Endothelial cell of umbilical vein (primary cell): ENCODE measurements around the gene MAGIX. TPM values are rescaled to one million over a fixed set of nuclear protein-coding genes. Genes with fewer than 3 reads are reported as not detected.

Source experiments
- BruUV-seq: library from RNA; stranded (reverse); fragments of 400-500 nt; replicated peaks from 2 replicates; lab custom pipeline; 2021; lab: Mats Ljungman, UMichigan
- CTCF ChIA-PET: fragments of 300-600, 350-600 bp; sonication (Branson Sonifier 250); formaldehyde crosslinking; loops from one replicate; lab custom pipeline; 2021; ENCODE audit warnings: antibody characterized with exemption, inconsistent platforms; lab: Charles Lee
- POLR2A ChIA-PET: fragments of 300-600, 350-600 bp; sonication (Branson Sonifier 250); formaldehyde crosslinking; loops from one replicate; lab custom pipeline; 2021; ENCODE audit warnings: antibody characterized with exemption, inconsistent platforms; lab: Charles Lee
- DNase-seq: peaks from one replicate; pipeline ENCODE4 v3.0.0-alpha.2; 2011; ENCODE audit warnings: low read depth, low spot score
- FAIRE-seq: peaks from 2 replicates; lab custom pipeline; 2011; peaks lifted over from hg19 to GRCh38; lab: Jason Lieb, UNC
- H2AFZ ChIP-seq: 2 replicates; pipeline ENCODE4 v1.6.0; 2012; ENCODE audit warnings: low read depth, low read length, control low read depth, inconsistent platforms
- H3K27ac ChIP-seq: 2 replicates; pipeline ENCODE4 v1.5.1; 2011; ENCODE audit warnings: low read depth, mild to moderate bottlenecking, control low read depth, low read length, moderate library complexity; ENCODE audit not compliant: insufficient read depth
- H3K27me3 ChIP-seq, 2 experiments: 2 replicates each; pipeline versions ENCODE4 v1.6.0 to v1.6.1; 2011; ENCODE audit warnings: low read length in 2 of 2, mixed read lengths in 1 of 2; ENCODE audit not compliant: control insufficient read depth in 2 of 2, insufficient read depth in 2 of 2
- H3K36me3 ChIP-seq, 2 experiments: 2 replicates in 1 of 2; 3 replicates in 1 of 2; pipeline ENCODE4 v1.5.1; 2011; ENCODE audit warnings: low read length in 2 of 2, mild to moderate bottlenecking in 1 of 2, moderate library complexity in 1 of 2; ENCODE audit not compliant: control insufficient read depth in 2 of 2, insufficient read depth in 2 of 2; ENCODE audit errors: extremely low read depth in 1 of 2
- H3K4me1 ChIP-seq: 3 replicates; pipeline ENCODE4 v1.5.1; 2011; ENCODE audit warnings: mild to moderate bottlenecking, low read length; ENCODE audit not compliant: control insufficient read depth, insufficient read depth; ENCODE audit errors: extremely low read depth
- H3K4me2 ChIP-seq: 2 replicates; pipeline ENCODE4 v1.6.1; 2011; ENCODE audit warnings: low read length, control low read depth, mixed read lengths; ENCODE audit not compliant: insufficient read depth
- H3K4me3 ChIP-seq, 3 experiments: fragments of 200-600 bp in 1 of 3; sonication (generic), shearing (Covaris generic) in 1 of 3; replicated peaks in 1 of 3; 2 replicates each; pipeline ENCODE4 v1.5.1; 2011 to 2016; ENCODE audit warnings: control low read depth in 3 of 3, low read length in 3 of 3, mild to moderate bottlenecking in 2 of 3, inconsistent platforms in 1 of 3, low read depth in 1 of 3, moderate library complexity in 1 of 3; ENCODE audit not compliant: insufficient read depth in 1 of 3
- H3K79me2 ChIP-seq: 2 replicates; pipeline ENCODE4 v1.6.0; 2012; ENCODE audit warnings: low read length, inconsistent platforms; ENCODE audit not compliant: control insufficient read depth, insufficient read depth
- H3K9ac ChIP-seq: replicated peaks from 2 replicates; pipeline ENCODE3; 2011; ENCODE audit warnings: low read length, control low read depth; ENCODE audit not compliant: insufficient read depth; ENCODE audit errors: extremely low read depth
- H3K9me1 ChIP-seq: replicated peaks from 3 replicates; pipeline ENCODE4 v1.6.0; 2011; ENCODE audit warnings: mild to moderate bottlenecking, low read length; ENCODE audit not compliant: control insufficient read depth, insufficient read depth; ENCODE audit errors: extremely low read depth
- H3K9me3 ChIP-seq: replicated peaks from 2 replicates; pipeline ENCODE4 v1.5.1; 2012; ENCODE audit warnings: low read length, inconsistent platforms; ENCODE audit not compliant: control insufficient read depth, insufficient read depth
- H4K20me1 ChIP-seq: replicated peaks from 2 replicates; pipeline ENCODE3; 2011; ENCODE audit warnings: mild to moderate bottlenecking, low read length; ENCODE audit not compliant: control insufficient read depth, insufficient read depth; ENCODE audit errors: extremely low read depth
- CTCF ChIP-seq, 2 donors: IDR thresholded peaks; 1 replicate in 1 of 2; 2 replicates in 1 of 2; pipeline ENCODE4 v1.5.1; 2011; ENCODE audit warnings: low read length in 2 of 2, mild to moderate bottlenecking in 2 of 2, moderate library complexity in 2 of 2, control low read depth in 1 of 2, inconsistent platforms in 1 of 2, low read depth in 1 of 2; ENCODE audit not compliant: insufficient read depth in 1 of 2; ENCODE audit errors: extremely low read depth in 1 of 2
- EZH2 ChIP-seq: IDR thresholded peaks from 2 replicates; pipeline ENCODE4 v1.6.1; 2012; ENCODE audit warnings: borderline replicate concordance, low read depth, mild to moderate bottlenecking, moderate library complexity, low read length, inconsistent platforms; ENCODE audit not compliant: severe bottlenecking
- FOS ChIP-seq: IDR thresholded peaks from 2 replicates; pipeline ENCODE4 v1.6.1; 2011; ENCODE audit warnings: mild to moderate bottlenecking, low read length, moderate library complexity, borderline replicate concordance; ENCODE audit not compliant: insufficient read depth
- GATA2 ChIP-seq: IDR thresholded peaks from 2 replicates; pipeline ENCODE4 v1.7.0; 2011; ENCODE audit warnings: low read depth, mild to moderate bottlenecking, moderate library complexity, mixed read lengths, low read length; ENCODE audit not compliant: insufficient read length, insufficient read depth
- JUN ChIP-seq: IDR thresholded peaks from 2 replicates; pipeline ENCODE4 v1.6.1; 2011; ENCODE audit warnings: borderline replicate concordance, low read depth; ENCODE audit not compliant: insufficient read length, insufficient read depth
- MAX ChIP-seq: IDR thresholded peaks from 2 replicates; pipeline ENCODE4 v1.6.1; 2011; ENCODE audit not compliant: insufficient read depth, insufficient read length
- MYC ChIP-seq: IDR thresholded peaks from one replicate; pipeline ENCODE4 v1.6.1; 2011; ENCODE audit warnings: mild to moderate bottlenecking, low read depth, low read length
- POLR2A ChIP-seq: IDR thresholded peaks from 2 replicates; pipeline ENCODE4 v1.6.1; 2012; ENCODE audit warnings: low read depth, mild to moderate bottlenecking, control low read depth, low read length
- POLR2AphosphoS5 ChIP-seq: IDR thresholded peaks from 2 replicates; pipeline ENCODE4 v1.6.1; 2012; ENCODE audit warnings: low read depth, mild to moderate bottlenecking, control low read depth, low read length, moderate library complexity; ENCODE audit not compliant: insufficient read depth
- dilution Hi-C: fragments of 300-500 bp; cut with MboI; formaldehyde crosslinking; loops from one replicate; pipeline ENCODE4 v1.15.0; 2019; ENCODE audit warnings: low sequenced_read_pairs; ENCODE audit not compliant: extremely low pct_ligation_motif_present
- intact Hi-C: fragments of 100-400 bp; cut with micrococcal nuclease; formaldehyde crosslinking; loops from one replicate; pipeline ENCODE4 v1.10.0; 2022
- polyA plus RNA-seq, 4 experiments: library from polyadenylated mRNA; depleted of rRNA in 3 of 4; stranded (reverse) in 3 of 4; unstranded in 1 of 4; fragments of >200 nt; gene quantifications; 2 replicates each; pipeline versions ENCODE4 v1.2.1 to v1.2.3, GENCODE V29; 2011 to 2012; ENCODE audit warnings: missing spikeins in 1 of 4
- total RNA-seq: library from RNA; stranded (reverse); gene quantifications from 2 replicates; pipeline ENCODE4 v1.2.3, GENCODE V29; 2021

Gene MAGIX
- total and polyA plus RNA-seq, 2 donors (not counting 3 experiments of a cell fraction or from before 2014, with no cell fraction given) = 0.77 to 0.88 TPM

GRCh38 chrX:49184294-49185281 is 22.0 kb downstream of the MAGIX start:
- Histone ChIP-seq H3K4me2 (peak overlapping the region; percentile 69), H3K9ac (peak overlapping the region; percentile 24), H3K4me1 (peaks cover 14% of the 10 kb centered on the region), H3K36me3 (peaks cover 0 to 2% of the 10 kb centered on the region in 2 experiments), H3K27me3 (no peaks in the 10 kb centered on the region), H3K9me1 (no peaks in the 10 kb centered on the region), H3K27ac (peak overlapping the region; percentile 48), H4K20me1 (no peaks in the 10 kb centered on the region), H2AFZ (peak overlapping the region; percentile 34), H3K9me3 (no peaks in the 10 kb centered on the region), H3K79me2 (no peaks in the 10 kb centered on the region), H3K4me3 (peak overlapping the region in 2 of 3 experiments; percentile 38 to 43)
- ChIA-PET CTCF (interaction anchor here (0.8 to 1.5 kb wide), 5 partner anchors 8 to 29 kb away, joined by 4 to 7 read pairs (median 5); no protein-coding TSS in a partner anchor), POLR2A (interaction anchor here (1.6 kb wide), 1 partner anchor 13 kb away, joined by 5 read pairs; the partner anchor contains the start of gene PLP2)
- intact Hi-C loops = no loop called here
- FAIRE-seq = peak; percentile 100
- dilution Hi-C loops = no loop called here
- BruUV-seq = no TSS peak
- no peak for TF ChIP-seq POLR2AphosphoS5
- no peak for TF ChIP-seq CTCF (IDR thresholded peaks at IDR 0.05; ENCODE audit: extremely low read depth in 1 of 2, insufficient read depth in 1 of 2, low read depth in 1 of 2, low read length in 2 of 2)
- no peak for TF ChIP-seq EZH2
- TF ChIP-seq FOS = no peak
- TF ChIP-seq POLR2A = no peak
- no peak for TF ChIP-seq GATA2
- TF ChIP-seq MAX = no peak
- no peak for TF ChIP-seq MYC
- no peak for TF ChIP-seq JUN
- DNase-seq = peak; percentile 87
